ENCODE data around the gene SLC5A12. TPM values are rescaled to one million over a fixed set of nuclear protein-coding genes. Genes with fewer than 3 reads are reported as not detected.

The SLC5A12 gene
- total and polyA plus RNA-seq, 12 donors, result 0.05 TPM; not detected in 11

GRCh38 chr11:26734691-26735090 lies 12.8 kb upstream of the SLC5A12 start:
- no peak overlapping the region for H3K27ac ChIP-seq
- intact Hi-C loops (cut with DNase I), result no loop called here
- TF ChIP-seq CTCF (IDR thresholded peaks at IDR 0.05), result no peak
- peaks cover 0 to 4% (median 0%) of the 10 kb centered on the region in 11 donors for H3K9me3 ChIP-seq
- ATAC-seq (no peak), DNase-seq (no peak)
- H3K36me3 ChIP-seq, result no peaks in the 10 kb centered on the region
- H3K4me1 ChIP-seq, result peaks cover 0 to 8% (median 0%) of the 10 kb centered on the region in 9 donors
- H3K27me3 ChIP-seq, result no peaks in the 10 kb centered on the region
- WGBS, 2 donors, result 84 to 86% methylated on average over 4 of the region's 4 CpGs
- H3K4me3 ChIP-seq, result no peak overlapping the region

GRCh38 chr11:26731084-26731456 lies 9.2 kb upstream of the SLC5A12 start:
- Histone ChIP-seq H3K4me3 (no peak overlapping the region), H3K4me1 (peaks cover 0 to 8% (median 0%) of the 10 kb centered on the region in 9 donors), H3K9me3 (peaks cover 0 to 4% (median 0%) of the 10 kb centered on the region in 11 donors), H3K27ac (no peak overlapping the region), H3K27me3 (no peaks in the 10 kb centered on the region), H3K36me3 (no peaks in the 10 kb centered on the region)
- intact Hi-C loops (cut with DNase I), result no loop called here
- no peak for DNase-seq
- no peak for TF ChIP-seq CTCF (IDR thresholded peaks at IDR 0.05)
- peak in 2 of 8 donors; percentile 15 to 21 for ATAC-seq
- 50 to 57% methylated on average over 1 of the region's 1 CpG for WGBS, 2 donors

GRCh38 chr11:26730414-26731083 lies 8.7 kb upstream of the SLC5A12 start:
- TF ChIP-seq CTCF (IDR thresholded peaks at IDR 0.05), result no peak
- intact Hi-C loops (cut with DNase I), result no loop called here
- peak in 6 of 8 donors; percentile 77 to 95 (median 83) for ATAC-seq
- peaks cover 0 to 4% (median 0%) of the 10 kb centered on the region in 11 donors for H3K9me3 ChIP-seq
- H3K27ac ChIP-seq, result no peak overlapping the region
- H3K4me3 ChIP-seq, result no peak overlapping the region
- H3K27me3 ChIP-seq, result no peaks in the 10 kb centered on the region
- no peaks in the 10 kb centered on the region for H3K36me3 ChIP-seq
- no peak for DNase-seq
- 6 to 8% methylated on average over 4 of the region's 4 CpGs for WGBS, 2 donors
- H3K4me1 ChIP-seq, result peaks cover 0 to 8% (median 0%) of the 10 kb centered on the region in 9 donors

- H3K36me3 ChIP-seq, result no peaks in the 10 kb centered on the region
- intact Hi-C loops (cut with DNase I), result no loop called here
- WGBS, 2 donors, result 76 to 82% methylated on average over 1 of the region's 1 CpG
- no peak for ATAC-seq
- no peak overlapping the region for H3K4me3 ChIP-seq
- no peak overlapping the region for H3K27ac ChIP-seq
- H3K27me3 ChIP-seq, result no peaks in the 10 kb centered on the region
- H3K9me3 ChIP-seq, result peaks cover 0 to 4% (median 0%) of the 10 kb centered on the region in 11 donors
- no peak for DNase-seq
- TF ChIP-seq CTCF (IDR thresholded peaks at IDR 0.05), result no peak
- peaks cover 0 to 8% (median 0%) of the 10 kb centered on the region in 9 donors for H3K4me1 ChIP-seq
These were observed 7.4 kb upstream of the SLC5A12 start for GRCh38 chr11:26729284-26729683.
